ENCODE measurements around the gene DDAH2. TPM values are rescaled to one million over a fixed set of nuclear protein-coding genes. Genes with fewer than 3 reads are reported as not detected.

Gene DDAH2
- total RNA-seq, 2 donors from 2014 or later, result 92.1 to 98.7 TPM

- TF ChIP-seq CTCF (IDR thresholded peaks at IDR 0.05), result no peak
- Histone ChIP-seq H3K27ac (no peak overlapping the region), H3K9me3 (no peaks in the 10 kb centered on the region), H3K4me1 (no peaks in the 10 kb centered on the region), H3K9ac (ENCODE audit: low read depth in 2 of 2, low read length in 2 of 2) (no peak overlapping the region), H3K4me3 (no peak overlapping the region), H3K27me3 (no peaks in the 10 kb centered on the region), H3K36me3 (no peaks in the 10 kb centered on the region)
- intact Hi-C loops (cut with DNase I), result loop anchor here (10.0 kb wide), 1 partner anchor 191 kb away; the partner anchor contains the start of genes NELFE and SKIC2
- DNase-seq, result no peak
Observed at GRCh38 chr6:31763619-31763940, 34.5 kb upstream of the DDAH2 start.

- H3K9me3 ChIP-seq, result no peaks in the 10 kb centered on the region
- intact Hi-C loops (cut with DNase I), result loop anchor here (10.0 kb wide), 1 partner anchor 192 kb away; the partner anchor contains the start of genes NELFE and SKIC2
- no peaks in the 10 kb centered on the region for H3K4me1 ChIP-seq
- H3K36me3 ChIP-seq, result no peaks in the 10 kb centered on the region
- H3K9ac ChIP-seq (ENCODE audit: low read depth in 2 of 2, low read length in 2 of 2), result no peak overlapping the region
- H3K27me3 ChIP-seq, result no peaks in the 10 kb centered on the region
- H3K27ac ChIP-seq, result no peak overlapping the region
- no peak for DNase-seq
- H3K4me3 ChIP-seq, result no peak overlapping the region
- no peak for TF ChIP-seq CTCF (IDR thresholded peaks at IDR 0.05)
Observed at GRCh38 chr6:31762878-31763618, 33.9 kb upstream of the DDAH2 start.

- Histone ChIP-seq H3K9me3 (no peaks in the 10 kb centered on the region), H3K27ac (no peak within 1 kb of the TSS), H3K9ac (ENCODE audit: low read depth in 2 of 2, low read length in 2 of 2) (no peak within 1 kb of the TSS), H3K36me3 (no peaks in the 10 kb centered on the region), H3K4me3 (no peak within 1 kb of the TSS), H3K27me3 (no peaks in the 10 kb centered on the region), H3K4me1 (no peaks in the 10 kb centered on the region)
- intact Hi-C loops (cut with DNase I), result loop anchor here (10.0 kb wide), 1 partner anchor 192 kb away; the partner anchor contains the start of genes NELFE and SKIC2
- TF ChIP-seq CTCF (IDR thresholded peaks at IDR 0.05), result no peak
- no peak for DNase-seq
Observed at GRCh38 chr6:31762356-31762755, 33.3 kb upstream of the DDAH2 start, which contains the start of gene SAPCD1. Gene SAPCD1 (plus strand): TSS chr6:31762656. CDS start chr6:31763055, 399 bp downstream.

GRCh38 chr6:31761343-31761742 lies 32.2 kb upstream of the DDAH2 start:
- no peak overlapping the region for H3K9ac ChIP-seq (ENCODE audit: low read depth in 2 of 2, low read length in 2 of 2)
- intact Hi-C loops (cut with DNase I), result loop anchor here (10.0 kb wide), 1 partner anchor 193 kb away; the partner anchor contains the start of genes NELFE and SKIC2
- no peak for DNase-seq
- no peak overlapping the region for H3K27ac ChIP-seq
- H3K4me1 ChIP-seq, result no peaks in the 10 kb centered on the region
- H3K27me3 ChIP-seq, result no peaks in the 10 kb centered on the region
- H3K36me3 ChIP-seq, result no peaks in the 10 kb centered on the region
- H3K4me3 ChIP-seq, result no peak overlapping the region
- H3K9me3 ChIP-seq, result no peaks in the 10 kb centered on the region
- TF ChIP-seq CTCF (IDR thresholded peaks at IDR 0.05), result no peak

DNA sequence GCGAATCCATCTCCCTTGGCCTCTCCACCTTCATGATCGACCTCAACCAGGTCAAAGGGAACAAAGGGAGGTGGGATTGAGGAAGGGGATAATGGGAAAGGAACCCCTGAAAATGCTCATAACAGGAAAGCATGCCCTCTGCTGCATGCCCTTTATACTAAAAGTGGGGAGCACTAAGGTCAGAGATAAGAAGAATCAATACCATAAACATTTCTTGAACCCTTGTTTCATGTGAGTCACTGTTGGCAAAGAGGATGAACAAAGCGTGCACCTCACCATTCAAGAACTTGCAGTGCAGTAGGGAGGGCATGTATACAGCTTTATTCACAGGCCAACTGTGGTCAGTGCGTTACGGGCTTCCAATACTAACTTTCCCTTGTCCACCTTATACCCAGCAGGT lies 31.7 kb upstream of the DDAH2 start:
- Histone ChIP-seq H3K4me1 (no peaks in the 10 kb centered on the region), H3K36me3 (no peaks in the 10 kb centered on the region), H3K9me3 (no peaks in the 10 kb centered on the region), H3K27ac (no peak overlapping the region), H3K27me3 (no peaks in the 10 kb centered on the region), H3K9ac (ENCODE audit: low read depth in 2 of 2, low read length in 2 of 2) (no peak overlapping the region), H3K4me3 (no peak overlapping the region)
- no peak for DNase-seq
- intact Hi-C loops (cut with DNase I), result loop anchor here (10.0 kb wide), 1 partner anchor 194 kb away; the partner anchor contains the start of genes NELFE and SKIC2
- no peak for TF ChIP-seq CTCF (IDR thresholded peaks at IDR 0.05)

Data from colonic mucosa (tissue), 4 donors.